ENCODE measurements around the gene PET100. TPM values are rescaled to one million over a fixed set of nuclear protein-coding genes. Genes with fewer than 3 reads are reported as not detected.

PET100 gene
- total and polyA plus RNA-seq, 2 donors from 2014 or later = 112 to 181 TPM

DNA sequence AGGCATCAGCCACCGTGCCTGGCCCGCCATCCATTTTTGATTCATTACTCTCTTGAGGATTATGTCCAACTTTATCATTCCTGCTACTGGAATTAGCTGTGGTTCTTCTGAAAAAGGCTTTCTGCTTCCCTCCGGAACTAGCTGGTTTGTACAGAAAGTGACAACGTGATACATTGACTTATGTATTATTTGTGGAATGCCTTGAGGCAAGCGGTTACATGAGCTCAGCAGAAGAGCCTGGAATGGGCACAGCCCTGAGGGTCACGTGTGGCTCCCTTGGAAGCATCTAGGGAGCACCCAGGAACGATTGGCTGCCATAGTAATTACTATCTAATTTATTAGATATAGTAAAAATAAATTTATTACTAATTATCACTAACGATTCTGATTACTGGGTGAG is 24.8 kb downstream of the PET100 start:
- intact Hi-C loops (cut with DNase I) = no loop called here
- H3K9me3 ChIP-seq (ENCODE audit: control insufficient read depth in 2 of 3, insufficient read depth in 1 of 3, low read length in 3 of 3) = no peaks in the 10 kb centered on the region
- no peaks in the 10 kb centered on the region for H3K27me3 ChIP-seq (ENCODE audit: control insufficient read depth, insufficient read depth, low read length)
- TF ChIP-seq, protein P1, sequence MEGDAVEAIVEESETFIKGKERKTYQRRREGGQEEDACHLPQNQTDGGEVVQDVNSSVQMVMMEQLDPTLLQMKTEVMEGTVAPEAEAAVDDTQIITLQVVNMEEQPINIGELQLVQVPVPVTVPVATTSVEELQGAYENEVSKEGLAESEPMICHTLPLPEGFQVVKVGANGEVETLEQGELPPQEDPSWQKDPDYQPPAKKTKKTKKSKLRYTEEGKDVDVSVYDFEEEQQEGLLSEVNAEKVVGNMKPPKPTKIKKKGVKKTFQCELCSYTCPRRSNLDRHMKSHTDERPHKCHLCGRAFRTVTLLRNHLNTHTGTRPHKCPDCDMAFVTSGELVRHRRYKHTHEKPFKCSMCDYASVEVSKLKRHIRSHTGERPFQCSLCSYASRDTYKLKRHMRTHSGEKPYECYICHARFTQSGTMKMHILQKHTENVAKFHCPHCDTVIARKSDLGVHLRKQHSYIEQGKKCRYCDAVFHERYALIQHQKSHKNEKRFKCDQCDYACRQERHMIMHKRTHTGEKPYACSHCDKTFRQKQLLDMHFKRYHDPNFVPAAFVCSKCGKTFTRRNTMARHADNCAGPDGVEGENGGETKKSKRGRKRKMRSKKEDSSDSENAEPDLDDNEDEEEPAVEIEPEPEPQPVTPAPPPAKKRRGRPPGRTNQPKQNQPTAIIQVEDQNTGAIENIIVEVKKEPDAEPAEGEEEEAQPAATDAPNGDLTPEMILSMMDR (IDR thresholded peaks at IDR 0.05; ENCODE audit: borderline replicate concordance, extremely low read depth, insufficient read depth) = no peak
- no peaks in the 10 kb centered on the region for H3K36me3 ChIP-seq (ENCODE audit: control insufficient read depth in 2 of 3, insufficient read depth in 3 of 3, low read length in 3 of 3)
- no peak overlapping the region for H3K9ac ChIP-seq (ENCODE audit: low read length in 3 of 3)
- FAIRE-seq (no peak), DNase-seq (no peak)
- H3K4me3 ChIP-seq (ENCODE audit: low read length in 3 of 3) = no peak overlapping the region
- H3K27ac ChIP-seq (ENCODE audit: low read depth in 2 of 2, low read length in 2 of 2) = no peak overlapping the region
- peaks cover 0 to 3% (median 0%) of the 10 kb centered on the region in 3 donors for H3K4me1 ChIP-seq (ENCODE audit: control insufficient read depth in 2 of 3, insufficient read depth in 2 of 3, low read depth in 1 of 3, low read length in 3 of 3)

DNA sequence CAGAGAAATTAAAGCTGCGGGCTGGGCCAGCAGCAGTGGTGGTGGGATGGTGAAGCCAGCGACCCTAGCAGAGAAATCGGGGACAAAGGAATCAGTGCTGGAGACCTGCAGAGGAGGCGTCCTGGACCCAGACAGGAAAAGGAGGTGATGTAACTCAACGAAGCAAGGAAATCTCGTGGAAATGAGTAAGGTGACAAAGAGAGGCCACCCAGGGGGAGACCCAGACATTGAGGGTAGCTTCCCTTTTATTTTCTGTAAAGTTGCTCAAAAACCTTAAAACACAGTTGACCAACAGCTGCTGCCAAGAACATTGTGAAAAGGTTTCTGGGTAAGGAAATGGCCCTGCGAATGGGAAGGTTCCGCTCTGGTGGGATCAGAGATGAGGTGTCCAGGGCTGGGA is 26.0 kb downstream of the PET100 start:
- intact Hi-C loops (cut with DNase I) = no loop called here
- Histone ChIP-seq H3K4me3 (ENCODE audit: low read length in 3 of 3) (no peak overlapping the region), H3K9me3 (ENCODE audit: control insufficient read depth in 2 of 3, insufficient read depth in 1 of 3, low read length in 3 of 3) (no peaks in the 10 kb centered on the region), H3K4me1 (ENCODE audit: control insufficient read depth in 2 of 3, insufficient read depth in 2 of 3, low read depth in 1 of 3, low read length in 3 of 3) (peaks cover 0 to 3% (median 0%) of the 10 kb centered on the region in 3 donors), H3K27ac (ENCODE audit: low read depth in 2 of 2, low read length in 2 of 2) (no peak overlapping the region), H3K36me3 (ENCODE audit: control insufficient read depth in 2 of 3, insufficient read depth in 3 of 3, low read length in 3 of 3) (no peaks in the 10 kb centered on the region), H3K27me3 (ENCODE audit: control insufficient read depth, insufficient read depth, low read length) (no peaks in the 10 kb centered on the region), H3K9ac (ENCODE audit: low read length in 3 of 3) (no peak overlapping the region)
- DNase-seq = no peak
- FAIRE-seq = no peak
- TF ChIP-seq, protein P1 (IDR thresholded peaks at IDR 0.05; ENCODE audit: borderline replicate concordance, extremely low read depth, insufficient read depth) = no peak

GRCh38 chr19:7657131-7657751 is 27.6 kb downstream of the PET100 start:
- H3K27me3 ChIP-seq (ENCODE audit: control insufficient read depth, insufficient read depth, low read length) = no peaks in the 10 kb centered on the region
- H3K9ac ChIP-seq (ENCODE audit: low read length in 3 of 3) = no peak overlapping the region
- FAIRE-seq (no peak), DNase-seq (no peak)
- TF ChIP-seq, protein P1 (IDR thresholded peaks at IDR 0.05; ENCODE audit: borderline replicate concordance, extremely low read depth, insufficient read depth) = no peak
- H3K9me3 ChIP-seq (ENCODE audit: control insufficient read depth in 2 of 3, insufficient read depth in 1 of 3, low read length in 3 of 3) = no peaks in the 10 kb centered on the region
- intact Hi-C loops (cut with DNase I) = no loop called here
- peaks cover 0 to under 1% (median 0%) of the 10 kb centered on the region in 3 donors for H3K4me1 ChIP-seq (ENCODE audit: control insufficient read depth in 2 of 3, insufficient read depth in 2 of 3, low read depth in 1 of 3, low read length in 3 of 3)
- H3K4me3 ChIP-seq (ENCODE audit: low read length in 3 of 3) = no peak overlapping the region
- no peaks in the 10 kb centered on the region for H3K36me3 ChIP-seq (ENCODE audit: control insufficient read depth in 2 of 3, insufficient read depth in 3 of 3, low read length in 3 of 3)
- H3K27ac ChIP-seq (ENCODE audit: low read depth in 2 of 2, low read length in 2 of 2) = no peak overlapping the region
